Stimulated activated CD4-positive, alpha-beta T cell treated with anti-CD3 and anti-CD28 coated beads, Interleukin-12 subunit alpha, Interleukin-12 subunit beta, amount 100 ng/mL, for 4 hours (primary cell): ENCODE measurements around the gene DYNLL2.
"Not testable (repeated sequence)": the region's sequence is repeated elsewhere in the genome, so short reads cannot be mapped to it uniquely, and the experiment has no call there.

ENCODE experiments used
- DNase-seq: peaks from one replicate; pipeline ENCODE4 v3.0.0-alpha.2; 2020

Gene DYNLL2

DNA sequence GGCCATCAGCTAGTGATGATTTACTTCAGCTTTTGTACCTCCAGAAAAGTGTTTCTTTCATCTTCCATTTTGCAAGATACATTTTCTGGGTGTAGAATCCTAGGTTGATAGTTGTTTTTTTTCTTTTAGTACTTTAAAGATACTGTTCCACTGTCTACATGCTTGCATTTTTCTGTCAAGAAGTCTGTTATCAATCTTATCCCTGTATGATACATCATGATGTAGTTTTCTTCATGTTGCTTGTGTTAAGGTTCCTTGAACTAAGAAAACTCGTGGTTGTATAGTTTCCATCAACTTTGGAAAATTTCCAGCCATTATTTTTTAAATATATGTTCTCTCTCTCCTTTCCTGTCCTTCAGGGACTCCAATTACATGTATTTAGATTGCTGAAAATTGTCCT, 24.1 kb downstream of the DYNLL2 start:
- DNase-seq, result no peak

GRCh38 chr17:58109197-58109596, 26.0 kb downstream of the DYNLL2 start:
- no peak for DNase-seq

DNA sequence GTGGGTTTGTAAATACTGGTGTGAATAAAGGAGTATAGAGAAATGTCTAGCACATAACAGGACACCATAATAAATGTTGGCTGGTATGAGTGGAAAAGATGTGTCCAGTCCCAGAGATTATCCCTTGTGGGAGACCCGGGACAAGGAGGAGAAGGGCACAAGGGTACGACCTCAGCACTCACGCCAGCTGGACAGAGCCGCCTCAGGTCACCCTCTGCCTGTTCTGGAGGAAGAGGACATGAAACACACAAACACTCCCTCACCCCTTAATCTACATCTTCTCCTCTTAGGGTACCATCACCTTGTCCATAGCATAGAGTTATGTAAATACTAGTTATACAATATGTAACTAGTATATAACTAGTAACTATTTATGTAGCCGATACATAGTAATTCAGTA, 26.8 kb downstream of the DYNLL2 start:
- DNase-seq, result no peak

DNA sequence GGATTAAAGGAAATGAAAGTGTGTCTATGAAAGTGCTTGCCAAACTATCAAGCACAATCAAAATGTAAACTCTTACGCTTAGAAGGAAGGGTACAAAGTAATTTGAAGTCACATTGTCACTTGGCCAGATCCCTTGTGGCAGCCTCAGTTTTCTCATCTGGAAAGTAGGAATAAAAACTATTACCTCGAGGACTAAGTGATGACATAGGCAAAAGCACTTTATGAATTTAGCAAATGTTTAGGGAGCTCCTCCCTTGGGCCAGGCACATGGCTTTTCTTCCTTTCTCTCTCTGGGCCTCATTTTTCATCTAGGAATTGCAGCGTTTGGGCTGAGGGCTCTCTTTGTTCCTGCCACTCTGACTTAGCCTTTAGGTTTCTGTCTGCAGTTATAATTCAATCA, 28.5 kb downstream of the DYNLL2 start:
- no peak for DNase-seq

DNA sequence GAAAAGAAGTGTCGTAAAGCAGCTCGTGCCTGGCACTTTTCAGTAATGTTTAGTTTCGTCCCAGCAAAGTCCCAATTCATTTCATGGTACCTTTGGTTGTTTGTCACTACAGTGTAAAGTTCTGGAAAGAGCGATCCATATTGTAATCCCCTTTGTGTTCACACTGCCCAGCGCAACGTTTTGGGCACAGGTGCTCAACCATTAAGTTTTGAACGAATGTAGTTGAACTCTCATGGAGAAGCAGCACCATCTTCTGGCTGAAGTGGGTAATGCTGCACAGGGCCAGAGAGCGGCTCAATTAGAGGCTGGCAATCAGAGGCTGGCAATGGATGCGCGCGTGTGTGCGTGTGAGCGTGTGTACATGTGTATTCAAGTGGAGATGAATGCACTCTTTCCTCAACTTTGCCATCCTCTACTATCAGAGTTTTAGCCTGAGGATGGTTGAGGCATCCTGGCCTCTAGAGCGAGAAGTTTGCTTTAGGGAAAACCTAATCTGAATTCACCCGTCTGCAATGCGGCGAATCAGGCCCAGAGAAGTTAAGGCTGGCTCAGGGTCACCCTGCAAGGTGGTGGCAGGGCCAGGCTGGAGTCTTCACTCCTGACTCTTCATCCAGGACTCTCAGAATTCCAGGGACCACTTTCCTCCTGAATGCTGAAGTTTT, 29.9 kb downstream of the DYNLL2 start:
- peak; percentile 87 for DNase-seq

DNA sequence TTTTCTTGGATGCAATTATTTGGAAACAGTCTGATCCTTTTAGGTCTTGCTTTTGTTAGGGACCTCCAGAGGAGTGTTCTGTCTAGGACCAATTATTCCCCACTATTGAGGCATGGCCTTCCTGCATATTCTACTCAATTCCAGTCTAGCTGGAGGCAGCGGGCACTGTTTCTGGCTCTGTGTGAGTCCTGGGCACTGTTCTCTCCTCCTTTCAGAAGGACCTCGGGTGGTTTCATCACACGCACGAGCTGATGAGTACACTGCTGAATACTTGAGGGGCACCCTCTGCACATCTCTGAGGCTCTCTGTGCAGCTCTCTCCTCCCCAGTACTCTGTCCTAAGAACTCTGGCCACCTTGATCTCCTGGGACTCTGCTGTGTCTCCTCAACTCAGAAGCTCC, 30.7 kb downstream of the DYNLL2 start:
- no peak for DNase-seq

- DNase-seq, result no peak
These were observed 34.2 kb downstream of the DYNLL2 start for GRCh38 chr17:58117382-58117781.

GRCh38 chr17:58119491-58119890, 36.3 kb downstream of the DYNLL2 start:
- no peak for DNase-seq

GRCh38 chr17:58120195-58120822, 37.1 kb downstream of the DYNLL2 start:
- peak; percentile 25 for DNase-seq

GRCh38 chr17:58121925-58122324, 38.7 kb downstream of the DYNLL2 start:
- no peak for DNase-seq

DNA sequence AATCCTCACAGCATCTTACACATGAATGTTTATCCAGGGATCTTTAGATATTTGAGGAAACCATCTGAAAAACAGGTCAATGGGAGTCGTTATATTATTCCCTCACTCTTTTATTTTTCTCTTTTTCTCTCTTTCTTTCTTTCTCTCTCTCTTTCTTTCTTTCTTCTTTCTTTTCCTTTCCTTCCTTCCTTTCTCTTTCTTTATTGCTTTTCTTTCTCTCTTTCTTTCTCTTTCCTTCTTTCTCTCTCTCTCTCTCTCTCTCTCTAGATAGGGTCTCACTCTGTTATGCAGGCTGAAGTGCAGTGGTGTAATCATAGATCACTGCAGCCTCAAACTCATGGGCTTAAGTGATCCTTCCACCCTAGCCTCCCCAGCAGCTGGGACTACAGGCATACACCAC, 44.6 kb downstream of the DYNLL2 start:
- no peak for DNase-seq

DNA sequence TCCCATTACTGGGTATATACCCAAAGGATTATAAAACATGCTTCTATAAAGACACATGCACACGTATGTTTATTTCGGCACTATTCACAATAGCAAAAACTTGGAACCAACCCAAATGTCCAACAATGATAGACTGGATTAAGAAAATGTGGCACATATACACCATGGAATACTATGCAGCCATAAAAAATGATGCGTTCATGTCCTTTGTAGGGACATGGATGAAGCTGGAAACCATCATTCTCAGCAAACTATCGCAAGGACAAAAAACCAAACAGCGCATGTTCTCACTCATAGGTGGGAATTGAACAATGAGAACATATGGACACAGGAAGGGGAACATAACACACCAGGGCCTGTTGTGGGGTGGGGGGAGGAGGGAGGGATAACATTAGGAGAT, 49.5 kb downstream of the DYNLL2 start:
- not testable (repeated sequence) for DNase-seq

DNA sequence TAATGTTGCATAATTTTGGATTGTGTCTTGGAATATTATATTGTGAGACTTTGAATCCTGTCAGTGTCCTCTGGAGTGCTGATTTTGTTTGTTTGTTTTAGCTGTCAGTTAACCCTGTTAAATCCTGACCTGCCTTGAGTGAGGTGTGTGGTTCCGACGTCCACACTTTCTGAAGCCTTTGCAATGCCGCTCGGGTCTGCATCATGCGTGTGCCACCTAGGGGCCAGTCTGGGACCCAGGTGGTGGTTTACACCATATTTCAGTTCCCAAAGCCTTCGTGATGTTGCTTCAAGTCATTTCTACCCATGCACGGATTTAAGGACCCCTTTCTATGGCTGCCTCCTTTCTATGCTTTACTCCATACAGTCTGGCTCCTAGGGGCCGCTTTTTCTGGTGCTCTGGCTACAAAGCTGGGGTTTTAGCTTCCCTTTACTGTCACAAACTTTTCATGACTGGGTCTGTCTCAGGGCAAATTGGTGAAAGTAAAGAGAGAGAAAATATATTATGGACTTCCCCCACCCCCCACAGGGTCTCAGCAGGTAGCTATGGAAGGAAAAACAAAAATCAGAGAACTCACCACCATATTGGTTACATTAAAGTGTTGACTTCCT, 53.6 kb downstream of the DYNLL2 start:
- no peak for DNase-seq

- no peak for DNase-seq
These were observed 58.3 kb downstream of the DYNLL2 start for GRCh38 chr17:58141505-58141904.

GRCh38 chr17:58143335-58143734, 60.1 kb downstream of the DYNLL2 start:
- not testable (repeated sequence) for DNase-seq

DNA sequence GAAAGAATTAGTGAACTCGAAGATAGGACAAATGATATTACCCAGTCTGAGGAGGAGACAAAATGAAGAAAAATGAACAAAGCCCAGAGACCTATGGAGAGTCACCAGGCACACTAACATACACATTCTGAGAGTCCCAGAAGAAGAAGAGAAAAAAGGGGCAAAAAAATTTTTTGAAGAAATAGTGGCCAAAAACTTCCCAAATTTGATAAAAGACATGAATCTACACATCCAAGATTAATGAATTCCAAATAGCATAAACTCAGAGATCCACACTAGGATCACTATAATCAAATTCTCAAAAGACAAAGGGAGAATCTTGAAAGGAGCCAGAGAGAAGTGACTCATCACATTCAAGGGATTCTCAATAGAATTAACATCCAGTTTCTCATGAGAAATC, 61.6 kb downstream of the DYNLL2 start:
- DNase-seq, result no peak
